Motor neuron (in vitro differentiated cells): ENCODE data around the gene ANO6. TPM values are rescaled to one million over a fixed set of nuclear protein-coding genes. Genes with fewer than 3 reads are reported as not detected.
"Not testable (repeated sequence)": the region's sequence is repeated elsewhere in the genome, so short reads cannot be mapped to it uniquely, and the experiment has no call there.

Experiments
- ATAC-seq, 8 experiments: fragments of 200-7000 bp; cut with Tn5 transposase; replicated peaks in 6 of 8; 2 replicates each; pipeline ENCODE4 v1.8.0; 2021; ENCODE audit warnings: mild to moderate bottlenecking in 8 of 8, moderate library complexity in 8 of 8
- H3K27ac ChIP-seq, 2 donors: fragments of 250-450 bp; sonication (Bioruptor Pico); 2 replicates each; pipeline ENCODE4 v1.9.0; 2021; ENCODE audit warnings: antibody characterized with exemption in 2 of 2, mild to moderate bottlenecking in 2 of 2, moderate library complexity in 1 of 2
- H3K4me1 ChIP-seq, 2 donors: fragments of 250-450 bp; sonication (Bioruptor Pico); replicated peaks in 1 of 2; 2 replicates each; pipeline ENCODE4 v1.6.1; 2021; ENCODE audit warnings: antibody characterized with exemption in 2 of 2, mild to moderate bottlenecking in 2 of 2, moderate library complexity in 1 of 2
- H3K4me3 ChIP-seq, 5 donors: fragments of 250-450 bp; sonication (Bioruptor Pico); 2 replicates each; pipeline ENCODE4 v1.9.0; 2021; ENCODE audit warnings: antibody characterized with exemption in 5 of 5, mild to moderate bottlenecking in 5 of 5, moderate library complexity in 4 of 5
- WGBS, 10 experiments: fragments of 450-650 bp; shearing (Covaris generic); methylation state at CpG; one replicate each; pipeline ENCODE4 v1.0.0; 2022; 5-methylcytosine and 5-hydroxymethylcytosine counted together
- in situ Hi-C, 9 experiments: fragments of 400-800 bp; cut with MboI; loops; one replicate each; pipeline ENCODE4 v1.15.0; 2021; ENCODE audit warnings: low sequenced_read_pairs in 9 of 9, low pct_unique_long_range_greater_than_20kb in 2 of 9; ENCODE audit not compliant: unreplicated experiment in 9 of 9
- total RNA-seq, 8 experiments: library from RNA; unstranded; fragments of 300-600 nt; gene quantifications; 2 replicates each; pipeline versions ENCODE4 v1.2.3 to v1.2.4, GENCODE V29; 2022

Gene ANO6
- total RNA-seq, 8 experiments from 2014 or later, result 13.2 to 64.7 (median 27.4) TPM

DNA sequence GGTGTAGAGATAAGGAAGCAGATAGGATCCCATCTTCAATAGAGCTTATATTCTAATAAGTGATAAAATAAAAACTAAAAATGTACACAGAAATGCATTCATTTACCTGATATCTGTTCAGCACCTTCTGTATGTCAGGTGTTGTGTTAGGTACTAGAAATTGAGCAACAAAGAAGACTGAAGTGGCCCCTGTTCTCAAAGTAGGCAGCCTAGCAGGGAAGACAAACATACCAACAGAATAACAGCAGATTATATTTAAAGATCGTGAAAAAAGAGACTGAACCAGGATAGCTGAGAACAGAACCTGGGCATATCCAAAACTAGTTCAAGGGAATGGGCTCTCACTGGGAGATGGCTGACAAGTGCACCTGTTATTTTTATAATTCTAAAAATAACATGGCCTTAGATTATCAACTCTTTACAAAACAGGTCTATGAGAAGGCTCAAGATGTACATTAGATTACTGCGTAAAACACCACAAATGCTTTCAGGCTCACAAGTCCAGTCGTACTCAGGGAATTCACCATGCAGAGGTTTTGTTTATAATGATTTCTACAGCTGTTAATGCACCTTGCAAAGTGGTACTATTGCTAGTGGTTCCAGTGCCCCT, 16.4 kb downstream of the ANO6 start:
- H3K27ac ChIP-seq, result peak overlapping the region in 1 of 2 donors; percentile 54
- H3K4me1 ChIP-seq, result peaks cover 34 to 36% of the 10 kb centered on the region in 2 donors
- 14 to 100% (median 54%) methylated on average over 1 to 3 of the region's 3 CpGs; no CpG with 5 or more reads in 2 of the 10 experiments for WGBS, 10 experiments
- no peak overlapping the region for H3K4me3 ChIP-seq
- ATAC-seq, result no peak
- in situ Hi-C loops, result no loop called here

DNA sequence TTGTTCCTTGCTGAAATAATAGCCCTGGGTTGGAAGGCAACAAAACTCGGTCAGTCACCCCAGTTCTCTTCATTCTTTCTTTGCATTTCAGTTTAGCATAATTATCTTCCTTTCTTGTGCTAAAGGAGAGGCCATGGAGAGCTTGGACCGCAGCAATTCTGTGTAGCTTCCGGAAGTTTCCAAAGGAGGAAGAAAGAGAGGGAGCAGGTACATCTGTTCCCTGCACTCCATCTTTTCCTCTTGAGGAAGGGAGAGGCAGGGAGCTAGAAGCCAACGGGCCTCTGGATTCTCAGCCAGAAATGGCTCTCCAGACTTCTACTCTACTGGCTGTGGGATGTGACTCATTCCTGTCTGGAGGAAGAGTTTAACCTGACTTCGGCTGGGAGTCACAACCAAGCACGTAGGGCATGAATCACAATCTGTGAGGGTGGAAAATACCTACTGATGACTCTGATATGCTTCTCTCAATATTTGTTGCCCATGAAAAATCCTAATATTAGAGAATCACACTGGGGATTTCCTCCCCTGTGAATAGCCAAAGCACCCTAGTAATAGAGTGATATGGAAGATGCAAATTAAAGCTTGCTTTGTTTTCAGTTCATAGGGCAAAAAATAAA, 17.0 kb downstream of the ANO6 start:
- peak overlapping the region in 1 of 5 donors; percentile 4 for H3K4me3 ChIP-seq
- peak overlapping the region; percentile 41 to 54 for H3K27ac ChIP-seq
- WGBS, 10 experiments, result 5 to 54% (median 23%) methylated on average over 1 to 6 of the region's 6 CpGs; no CpG with 5 or more reads in 2 of the 10 experiments
- ATAC-seq, result peak; percentile 7 to 91 (median 81)
- in situ Hi-C loops, result no loop called here
- H3K4me1 ChIP-seq, result peaks cover 34 to 36% of the 10 kb centered on the region in 2 donors

DNA sequence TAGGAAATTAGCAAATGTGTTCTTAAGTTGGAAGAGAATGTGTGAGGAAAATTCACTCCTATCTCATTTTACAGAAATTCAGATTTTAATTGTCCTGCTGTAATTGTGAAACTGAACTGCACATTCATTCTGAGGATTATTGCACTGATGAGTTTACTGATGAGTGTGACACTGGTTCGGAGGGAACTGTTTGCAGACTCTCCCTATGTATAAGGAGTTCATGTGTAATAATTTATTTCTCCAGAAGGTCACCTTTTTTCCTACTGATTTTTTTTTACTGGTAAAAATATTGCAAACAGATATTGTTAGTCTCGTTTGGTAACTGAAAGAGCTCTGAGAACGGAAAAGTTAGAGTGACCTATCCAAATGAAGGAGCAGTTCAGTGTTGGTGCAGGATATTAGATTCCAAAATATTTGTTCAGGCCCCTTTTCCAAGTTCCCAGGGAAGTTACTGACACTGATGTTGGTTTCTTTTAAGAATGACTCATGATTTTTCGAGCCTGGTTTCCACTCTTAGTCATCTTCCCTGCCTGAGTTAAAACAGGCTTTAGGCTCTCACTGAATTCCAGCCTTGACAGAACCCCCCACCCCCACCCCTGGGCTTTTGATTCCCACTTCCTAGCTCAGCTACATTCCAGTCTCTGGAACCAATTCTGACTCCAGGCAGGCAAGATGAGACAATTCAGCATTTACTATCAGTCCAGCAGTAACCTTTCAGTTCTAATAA, 18.4 kb downstream of the ANO6 start:
- WGBS, 10 experiments, result 0 to 68% (median 37%) methylated on average over 1 to 4 of the region's 4 CpGs; no CpG with 5 or more reads in 2 of the 10 experiments

GRCh38 chr12:45235087-45236025, 19.5 kb downstream of the ANO6 start:
- H3K4me3 ChIP-seq, result no peak overlapping the region
- H3K27ac ChIP-seq, result no peak overlapping the region
- 51 to 100% (median 81%) methylated on average over 1 to 4 of the region's 4 CpGs; no CpG with 5 or more reads in 1 of the 10 experiments for WGBS, 10 experiments
- in situ Hi-C loops, result no loop called here
- H3K4me1 ChIP-seq, result peaks cover 34 to 36% of the 10 kb centered on the region in 2 donors
- ATAC-seq, result peak in 3 of 8 experiments; percentile 4 to 64 (median 4)

More for the DNA sequence above, 18.4 kb downstream of the ANO6 start:
- Histone ChIP-seq H3K27ac (peak overlapping the region in 1 of 2 donors; percentile 3), H3K4me1 (peaks cover 34 to 36% of the 10 kb centered on the region in 2 donors), H3K4me3 (no peak overlapping the region)
- in situ Hi-C loops, result no loop called here
- ATAC-seq, result peak; percentile 65 to 74 (median 66)

GRCh38 chr12:45236383-45236782, 20.5 kb downstream of the ANO6 start:
- H3K27ac ChIP-seq, in situ Hi-C loops, H3K4me3 ChIP-seq, ATAC-seq: not testable (repeated sequence)
- peaks cover 34 to 36% of the 10 kb centered on the region in 2 donors for H3K4me1 ChIP-seq
- WGBS, 10 experiments, result 100% methylated on average over 1 to 2 of the region's 2 CpGs; no CpG with 5 or more reads in 8 of the 10 experiments

- H3K4me1 ChIP-seq, result no peaks in the 10 kb centered on the region
- H3K27ac ChIP-seq, result no peak overlapping the region
- H3K4me3 ChIP-seq, result no peak overlapping the region
- 80 to 95% (median 93%) methylated on average over 3 to 8 of the region's 11 CpGs; no CpG with 5 or more reads in 7 of the 10 experiments for WGBS, 10 experiments
- in situ Hi-C loops, result no loop called here
- no peak for ATAC-seq
Observed at GRCh38 chr12:45242180-45242579, 26.3 kb downstream of the ANO6 start.

DNA sequence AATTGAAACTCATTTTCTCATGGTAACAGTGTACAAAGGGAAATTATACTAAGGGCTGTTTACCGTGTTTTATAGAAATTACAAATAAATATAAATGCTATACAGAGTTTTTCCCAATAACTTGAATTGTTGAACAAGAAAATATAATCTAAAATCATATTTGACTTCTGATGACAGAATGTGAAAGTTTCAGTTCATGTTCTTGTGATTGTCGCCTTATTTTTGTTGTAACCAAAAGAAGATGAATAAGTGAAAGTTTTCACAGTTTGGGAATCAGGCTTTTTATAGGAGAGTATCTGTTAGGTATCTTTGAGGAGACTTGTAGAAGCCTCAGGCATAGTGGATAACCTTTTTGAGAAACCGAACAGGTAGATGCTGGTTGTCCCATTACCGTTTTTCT, 28.1 kb downstream of the ANO6 start:
- H3K4me1 ChIP-seq, result no peaks in the 10 kb centered on the region
- in situ Hi-C loops, result no loop called here
- H3K27ac ChIP-seq, result no peak overlapping the region
- no peak overlapping the region for H3K4me3 ChIP-seq
- ATAC-seq, result no peak
- WGBS, 10 experiments, result 20 to 100% (median 93%) methylated on average over 1 to 4 of the region's 4 CpGs

DNA sequence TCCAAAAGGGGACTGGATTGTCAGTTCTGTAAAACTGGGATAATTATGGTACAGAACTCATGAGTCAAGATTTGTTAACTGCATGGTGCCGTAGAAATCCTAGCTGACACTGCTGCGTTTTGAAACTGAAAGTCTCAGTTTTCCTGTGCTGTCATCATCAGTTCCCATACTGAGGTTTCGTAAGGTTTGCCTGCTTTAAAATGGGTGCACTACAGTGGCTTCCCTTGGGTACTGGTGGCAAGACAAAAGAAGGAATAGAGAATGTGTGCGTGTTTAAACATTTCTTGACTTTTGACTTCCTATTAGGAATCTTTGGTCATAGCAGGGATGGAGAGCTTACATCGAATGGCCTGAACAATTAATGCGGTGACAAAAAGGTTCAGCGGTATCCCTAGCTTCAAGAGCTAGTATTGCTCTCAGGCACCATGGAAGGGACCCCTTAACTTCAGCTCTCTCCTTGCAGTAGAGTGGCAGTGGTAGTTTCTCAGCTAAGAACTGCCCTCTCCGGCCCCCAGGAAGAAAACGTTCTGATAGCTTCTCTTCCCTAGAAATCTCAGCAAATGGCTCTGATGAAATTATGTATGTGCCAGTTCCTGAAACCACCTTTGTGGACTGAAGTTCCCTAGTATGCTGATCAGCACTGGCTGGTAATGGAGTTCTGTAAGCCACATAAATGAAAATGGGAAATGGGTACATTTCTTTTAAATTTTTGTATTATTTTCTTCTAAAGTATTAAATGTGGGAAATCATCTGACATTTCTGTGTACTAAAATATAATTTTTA, 28.9 kb downstream of the ANO6 start:
- no peaks in the 10 kb centered on the region for H3K4me1 ChIP-seq
- no peak overlapping the region for H3K4me3 ChIP-seq
- peak in 1 of 8 experiments; percentile 37 for ATAC-seq
- H3K27ac ChIP-seq, result no peak overlapping the region
- WGBS, 10 experiments, result 80 to 100% (median 91%) methylated on average over 2 to 8 of the region's 9 CpGs
- in situ Hi-C loops, result no loop called here

- in situ Hi-C loops, result no loop called here
- ATAC-seq, result peak in 1 of 8 experiments; percentile 80
Observed at GRCh38 chr12:45246236-45246635, 30.3 kb downstream of the ANO6 start.

GRCh38 chr12:45247589-45247988, 31.7 kb downstream of the ANO6 start:
- Histone ChIP-seq H3K27ac (no peak overlapping the region), H3K4me1 (no peaks in the 10 kb centered on the region), H3K4me3 (no peak overlapping the region)
- in situ Hi-C loops, result no loop called here
- peak in 1 of 8 experiments; percentile 11 for ATAC-seq

More at GRCh38 chr12:45246236-45246635, 30.3 kb downstream of the ANO6 start:
- WGBS, 10 experiments, result 48 to 100% (median 96%) methylated on average over 1 to 3 of the region's 3 CpGs; no CpG with 5 or more reads in 1 of the 10 experiments
- no peaks in the 10 kb centered on the region for H3K4me1 ChIP-seq
- no peak overlapping the region for H3K27ac ChIP-seq
- no peak overlapping the region for H3K4me3 ChIP-seq

- in situ Hi-C loops, result no loop called here
- Histone ChIP-seq H3K27ac (no peak overlapping the region), H3K4me3 (no peak overlapping the region), H3K4me1 (no peaks in the 10 kb centered on the region)
- 63 to 100% methylated on average over 1 of the region's 1 CpG; no CpG with 5 or more reads in 8 of the 10 experiments for WGBS, 10 experiments
- ATAC-seq, result no peak
Observed at GRCh38 chr12:45248095-45248494, 32.2 kb downstream of the ANO6 start.

DNA sequence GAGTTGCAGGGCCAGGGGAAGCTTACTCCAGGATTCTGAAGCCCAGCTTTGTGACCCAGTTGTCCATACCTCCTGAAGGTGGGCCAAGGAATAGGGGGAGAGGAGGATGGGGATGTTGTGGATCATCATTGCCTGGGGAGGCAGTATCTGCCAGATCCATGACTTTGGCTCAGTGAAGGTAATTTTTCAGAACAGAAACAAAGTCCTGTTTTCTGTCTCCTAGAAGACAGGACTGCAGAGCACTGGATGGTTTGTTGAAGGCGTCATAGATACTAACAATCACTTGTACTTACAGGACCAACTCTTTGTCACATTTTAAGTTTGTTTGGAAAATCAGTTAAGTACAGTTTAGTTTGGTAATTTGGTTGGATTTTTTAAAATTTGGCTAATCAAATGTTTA, 38.4 kb downstream of the ANO6 start:
- Histone ChIP-seq H3K4me1 (peaks cover 9 to 18% of the 10 kb centered on the region in 2 donors), H3K4me3 (no peak overlapping the region), H3K27ac (no peak overlapping the region)
- in situ Hi-C loops, result no loop called here
- 71 to 100% (median 100%) methylated on average over 1 of the region's 1 CpG; no CpG with 5 or more reads in 4 of the 10 experiments for WGBS, 10 experiments
- peak in 1 of 8 experiments; percentile 16 for ATAC-seq
